Measurements from ENCODE around the gene RNF169. TPM values are rescaled to one million over a fixed set of nuclear protein-coding genes. Genes with fewer than 3 reads are reported as not detected.
A peak's percentile ranks its signal among the peaks of the same experiment; 100 is the strongest.

RNF169 gene
- total and polyA plus RNA-seq, 4 donors = 0.60 to 11.0 (median 5.1) TPM

DNA sequence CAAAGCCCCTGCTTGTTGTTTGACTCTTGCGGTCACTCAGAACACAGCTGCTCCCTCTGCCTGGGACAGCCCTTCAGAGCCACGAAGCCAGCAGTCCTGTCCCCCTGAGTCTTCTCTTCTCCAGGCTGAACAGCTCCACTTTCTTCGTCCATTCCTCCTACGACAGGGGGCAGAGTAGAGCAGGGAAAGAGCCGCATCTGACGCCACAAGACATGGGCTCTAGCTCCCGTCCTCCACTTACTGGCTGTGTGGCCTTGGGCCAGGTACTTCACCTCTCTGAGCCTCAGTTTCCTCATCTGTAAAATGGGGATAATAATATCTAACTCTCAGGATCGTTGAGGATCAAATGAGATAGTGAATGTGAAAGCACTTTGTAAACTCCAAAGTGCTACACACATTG is 47.3 kb upstream of the RNF169 start (continued):
- TF ChIP-seq, protein P1, sequence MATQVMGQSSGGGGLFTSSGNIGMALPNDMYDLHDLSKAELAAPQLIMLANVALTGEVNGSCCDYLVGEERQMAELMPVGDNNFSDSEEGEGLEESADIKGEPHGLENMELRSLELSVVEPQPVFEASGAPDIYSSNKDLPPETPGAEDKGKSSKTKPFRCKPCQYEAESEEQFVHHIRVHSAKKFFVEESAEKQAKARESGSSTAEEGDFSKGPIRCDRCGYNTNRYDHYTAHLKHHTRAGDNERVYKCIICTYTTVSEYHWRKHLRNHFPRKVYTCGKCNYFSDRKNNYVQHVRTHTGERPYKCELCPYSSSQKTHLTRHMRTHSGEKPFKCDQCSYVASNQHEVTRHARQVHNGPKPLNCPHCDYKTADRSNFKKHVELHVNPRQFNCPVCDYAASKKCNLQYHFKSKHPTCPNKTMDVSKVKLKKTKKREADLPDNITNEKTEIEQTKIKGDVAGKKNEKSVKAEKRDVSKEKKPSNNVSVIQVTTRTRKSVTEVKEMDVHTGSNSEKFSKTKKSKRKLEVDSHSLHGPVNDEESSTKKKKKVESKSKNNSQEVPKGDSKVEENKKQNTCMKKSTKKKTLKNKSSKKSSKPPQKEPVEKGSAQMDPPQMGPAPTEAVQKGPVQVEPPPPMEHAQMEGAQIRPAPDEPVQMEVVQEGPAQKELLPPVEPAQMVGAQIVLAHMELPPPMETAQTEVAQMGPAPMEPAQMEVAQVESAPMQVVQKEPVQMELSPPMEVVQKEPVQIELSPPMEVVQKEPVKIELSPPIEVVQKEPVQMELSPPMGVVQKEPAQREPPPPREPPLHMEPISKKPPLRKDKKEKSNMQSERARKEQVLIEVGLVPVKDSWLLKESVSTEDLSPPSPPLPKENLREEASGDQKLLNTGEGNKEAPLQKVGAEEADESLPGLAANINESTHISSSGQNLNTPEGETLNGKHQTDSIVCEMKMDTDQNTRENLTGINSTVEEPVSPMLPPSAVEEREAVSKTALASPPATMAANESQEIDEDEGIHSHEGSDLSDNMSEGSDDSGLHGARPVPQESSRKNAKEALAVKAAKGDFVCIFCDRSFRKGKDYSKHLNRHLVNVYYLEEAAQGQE (IDR thresholded peaks at IDR 0.05) = no peak

GRCh38 chr11:74702383-74703007 is 46.2 kb upstream of the RNF169 start:
- H3K4me3 ChIP-seq (ENCODE audit: low read depth in 1 of 3, low read length in 3 of 3) = no peak overlapping the region
- H3K9ac ChIP-seq (ENCODE audit: low read depth in 1 of 2, low read length in 2 of 2) = no peak overlapping the region
- H3K27ac ChIP-seq (ENCODE audit: low read depth in 1 of 2, low read length in 2 of 2) = no peak overlapping the region
- DNase-seq (ENCODE audit: low spot score) = peak; percentile 65
- WGBS = 52% methylated on average over 15 of the region's 15 CpGs
- H3K27me3 ChIP-seq (ENCODE audit: control insufficient read depth in 4 of 4, insufficient read depth in 4 of 4, low read length in 3 of 4) = no peaks in the 10 kb centered on the region
- H3K36me3 ChIP-seq (ENCODE audit: control insufficient read depth in 4 of 4, insufficient read depth in 3 of 4, low read depth in 1 of 4, low read length in 3 of 4) = no peaks in the 10 kb centered on the region
- TF ChIP-seq FOXA1 (IDR thresholded peaks at IDR 0.05) (no peak), CTCF (IDR thresholded peaks at IDR 0.05; ENCODE audit: low read depth, low read length, missing input control) (peak; percentile 89), RAD21 (IDR thresholded peaks at IDR 0.05) (peak; percentile 78 to 90), ATF3 (IDR thresholded peaks at IDR 0.05) (no peak), NR2F2 (IDR thresholded peaks at IDR 0.05) (no peak), HNF4G (IDR thresholded peaks at IDR 0.05) (no peak)
- TF ChIP-seq, protein P2, sequence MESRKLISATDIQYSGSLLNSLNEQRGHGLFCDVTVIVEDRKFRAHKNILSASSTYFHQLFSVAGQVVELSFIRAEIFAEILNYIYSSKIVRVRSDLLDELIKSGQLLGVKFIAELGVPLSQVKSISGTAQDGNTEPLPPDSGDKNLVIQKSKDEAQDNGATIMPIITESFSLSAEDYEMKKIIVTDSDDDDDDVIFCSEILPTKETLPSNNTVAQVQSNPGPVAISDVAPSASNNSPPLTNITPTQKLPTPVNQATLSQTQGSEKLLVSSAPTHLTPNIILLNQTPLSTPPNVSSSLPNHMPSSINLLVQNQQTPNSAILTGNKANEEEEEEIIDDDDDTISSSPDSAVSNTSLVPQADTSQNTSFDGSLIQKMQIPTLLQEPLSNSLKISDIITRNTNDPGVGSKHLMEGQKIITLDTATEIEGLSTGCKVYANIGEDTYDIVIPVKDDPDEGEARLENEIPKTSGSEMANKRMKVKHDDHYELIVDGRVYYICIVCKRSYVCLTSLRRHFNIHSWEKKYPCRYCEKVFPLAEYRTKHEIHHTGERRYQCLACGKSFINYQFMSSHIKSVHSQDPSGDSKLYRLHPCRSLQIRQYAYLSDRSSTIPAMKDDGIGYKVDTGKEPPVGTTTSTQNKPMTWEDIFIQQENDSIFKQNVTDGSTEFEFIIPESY (IDR thresholded peaks at IDR 0.05) = no peak
- TF ChIP-seq, protein P1 (IDR thresholded peaks at IDR 0.05) = no peak
- TF ChIP-seq, protein P3, sequence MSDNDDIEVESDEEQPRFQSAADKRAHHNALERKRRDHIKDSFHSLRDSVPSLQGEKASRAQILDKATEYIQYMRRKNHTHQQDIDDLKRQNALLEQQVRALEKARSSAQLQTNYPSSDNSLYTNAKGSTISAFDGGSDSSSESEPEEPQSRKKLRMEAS (IDR thresholded peaks at IDR 0.05) = no peak
- H3K9me3 ChIP-seq (ENCODE audit: control insufficient read depth in 4 of 4, low read length in 3 of 4) = no peaks in the 10 kb centered on the region
- H3K4me1 ChIP-seq (ENCODE audit: control insufficient read depth in 4 of 4, insufficient read depth in 4 of 4, low read length in 3 of 4) = peaks cover 0 to 11% (median 5%) of the 10 kb centered on the region in 4 donors

Measured in liver (tissue), 9 donors.